CD4-positive, alpha-beta T cell (primary cell): ENCODE results near the gene SEC16A. TPM values are rescaled to one million over a fixed set of nuclear protein-coding genes. Genes with fewer than 3 reads are reported as not detected.

Experiments
- ATAC-seq: fragments of 200-7000 bp; cut with Tn5 transposase; one replicate; pipeline ENCODE4 v1.10.0; 2022; ENCODE audit warnings: mild to moderate bottlenecking; ENCODE audit not compliant: poor library complexity
- CTCF ChIA-PET: fragments of 350-600 bp; sonication (Branson Sonifier 250); formaldehyde crosslinking; loops from one replicate; lab custom pipeline; 2021; ENCODE audit warnings: antibody characterized with exemption, inconsistent platforms; lab: Charles Lee
- POLR2A ChIA-PET: fragments of 350-600 bp; sonication (Branson Sonifier 250); formaldehyde crosslinking; loops from one replicate; lab custom pipeline; 2021; ENCODE audit warnings: antibody characterized with exemption, inconsistent platforms; lab: Charles Lee
- DNase-seq, 14 experiments: peaks; one replicate each; pipeline ENCODE4 v3.0.0-alpha.2; 2013 to 2020; ENCODE audit warnings: mixed read lengths in 2 of 14
- H3K27ac ChIP-seq, 2 donors: one replicate each; pipeline versions ENCODE4 v1.5.1 to v1.7.0; 2013; ENCODE audit warnings: low read length in 2 of 2, low read depth in 1 of 2, mild to moderate bottlenecking in 1 of 2
- H3K27me3 ChIP-seq, 2 experiments: 1 replicate in 1 of 2; 2 replicates in 1 of 2; pipeline versions ENCODE4 v1.6.1 to v1.7.0; 2013; ENCODE audit warnings: low read length in 2 of 2, control low read depth in 1 of 2, mild to moderate bottlenecking in 1 of 2, moderate library complexity in 1 of 2; ENCODE audit not compliant: insufficient read depth in 2 of 2, control insufficient read depth in 1 of 2
- H3K36me3 ChIP-seq: one replicate; pipeline ENCODE4 v1.6.1; 2013; ENCODE audit warnings: low read length, control low read depth; ENCODE audit not compliant: insufficient read depth
- H3K4me1 ChIP-seq: one replicate; pipeline ENCODE4 v1.6.1; 2013; ENCODE audit warnings: low read length, control low read depth; ENCODE audit not compliant: insufficient read depth
- H3K4me3 ChIP-seq: one replicate; pipeline ENCODE4 v1.5.1; 2013; ENCODE audit warnings: mild to moderate bottlenecking, low read length, moderate library complexity
- H3K9me3 ChIP-seq, 2 experiments: 1 replicate in 1 of 2; 2 replicates in 1 of 2; pipeline versions ENCODE4 v1.6.1 to v1.7.0; 2013; ENCODE audit warnings: low read length in 2 of 2, mild to moderate bottlenecking in 2 of 2, control low read depth in 1 of 2, moderate library complexity in 1 of 2; ENCODE audit not compliant: control insufficient read depth in 1 of 2, insufficient read depth in 1 of 2
- H3K27ac Mint-ChIP-seq: one replicate; pipeline ENCODE4 v1.8.0; 2020; ENCODE audit warnings: mixed read lengths
- H3K27me3 Mint-ChIP-seq: one replicate; pipeline ENCODE4 v1.8.0; 2021; ENCODE audit warnings: mixed read lengths
- H3K36me3 Mint-ChIP-seq: one replicate; pipeline ENCODE4 v1.8.0; 2021; ENCODE audit warnings: low read depth, mixed read lengths
- H3K4me1 Mint-ChIP-seq: one replicate; pipeline ENCODE4 v1.8.0; 2021; ENCODE audit warnings: low read depth, mixed read lengths
- H3K4me3 Mint-ChIP-seq: one replicate; pipeline ENCODE4 v1.8.0; 2020; ENCODE audit warnings: mild to moderate bottlenecking, mixed read lengths
- H3K9me3 Mint-ChIP-seq: one replicate; pipeline ENCODE4 v1.8.0; 2020; ENCODE audit warnings: mixed read lengths
- CTCF ChIP-seq: fragments of 200-600 bp; IDR thresholded peaks from one replicate; pipeline ENCODE4 v1.8.0; 2022; ENCODE audit warnings: antibody characterized with exemption, mild to moderate bottlenecking
- intact Hi-C, 2 experiments: fragments of 100-400 bp; cut with DNase I in 1 of 2; cut with micrococcal nuclease in 1 of 2; formaldehyde crosslinking; loops; one replicate each; pipeline versions ENCODE4 v1.15.1 to v1.9.0; 2023 to 2025; cut with DNase I, micrococcal nuclease
- total RNA-seq, 174 experiments: library from RNA in 2 of 174; stranded (reverse) in 2 of 174; gene quantifications; one replicate each; pipeline ENCODE4 v1.2.3 and lab custom pipeline; 2021 to 2026

SEC16A gene
- total RNA-seq, 2 experiments from 2014 or later, result 73.0 to 75.0 TPM

- DNase-seq, result no peak
- no peaks in the 10 kb centered on the region for H3K4me1 Mint-ChIP-seq
- no peak for ATAC-seq
- intact Hi-C loops, result no loop called here
- no peak overlapping the region for H3K4me3 Mint-ChIP-seq
- peaks cover 24% of the 10 kb centered on the region for H3K36me3 Mint-ChIP-seq
- ChIA-PET CTCF (no interaction called here), POLR2A (no interaction called here)
- H3K4me1 ChIP-seq, result no peaks in the 10 kb centered on the region
- TF ChIP-seq CTCF, result no peak
- H3K4me3 ChIP-seq, result no peak overlapping the region
- H3K27me3 ChIP-seq, result no peaks in the 10 kb centered on the region
- no peak overlapping the region for H3K27ac Mint-ChIP-seq
- H3K27me3 Mint-ChIP-seq, result no peaks in the 10 kb centered on the region
- no peaks in the 10 kb centered on the region for H3K9me3 Mint-ChIP-seq
- no peak overlapping the region for H3K27ac ChIP-seq
- H3K36me3 ChIP-seq, result peaks cover 43% of the 10 kb centered on the region
- peaks cover 0 to 10% of the 10 kb centered on the region in 2 experiments for H3K9me3 ChIP-seq
Observed at GRCh38 chr9:136495238-136495800, 12.5 kb upstream of the SEC16A start.

- TF ChIP-seq CTCF, result no peak
- no peak for DNase-seq
- no peaks in the 10 kb centered on the region for H3K27me3 Mint-ChIP-seq
- peaks cover 0 to 10% of the 10 kb centered on the region in 2 experiments for H3K9me3 ChIP-seq
- no peaks in the 10 kb centered on the region for H3K9me3 Mint-ChIP-seq
- H3K36me3 ChIP-seq, result peaks cover 36% of the 10 kb centered on the region
- CTCF ChIA-PET, result no interaction called here
- H3K27ac Mint-ChIP-seq, result no peak overlapping the region
- H3K4me3 ChIP-seq, result no peak overlapping the region
- ATAC-seq, result no peak
- H3K27ac ChIP-seq, result no peak overlapping the region
- intact Hi-C loops, result no loop called here
- no peak overlapping the region for H3K4me3 Mint-ChIP-seq
- H3K4me1 Mint-ChIP-seq, result no peaks in the 10 kb centered on the region
- no peaks in the 10 kb centered on the region for H3K4me1 ChIP-seq
- H3K36me3 Mint-ChIP-seq, result peaks cover 21% of the 10 kb centered on the region
- POLR2A ChIA-PET, result no interaction called here
- no peaks in the 10 kb centered on the region for H3K27me3 ChIP-seq
Observed at GRCh38 chr9:136494531-136495215, 11.8 kb upstream of the SEC16A start.

- no peak overlapping the region for H3K27ac ChIP-seq
- ATAC-seq (no peak), DNase-seq (no peak)
- H3K27me3 Mint-ChIP-seq, result no peaks in the 10 kb centered on the region
- no peak overlapping the region for H3K4me3 ChIP-seq
- TF ChIP-seq CTCF, result no peak
- H3K4me3 Mint-ChIP-seq, result no peak overlapping the region
- H3K27ac Mint-ChIP-seq, result no peak overlapping the region
- H3K27me3 ChIP-seq, result no peaks in the 10 kb centered on the region
- H3K36me3 ChIP-seq, result peaks cover 30% of the 10 kb centered on the region
- H3K9me3 Mint-ChIP-seq, result no peaks in the 10 kb centered on the region
- intact Hi-C loops, result no loop called here
- H3K4me1 Mint-ChIP-seq, result no peaks in the 10 kb centered on the region
- H3K36me3 Mint-ChIP-seq, result peaks cover 17% of the 10 kb centered on the region
- CTCF ChIA-PET, result no interaction called here
- H3K9me3 ChIP-seq, result peaks cover 0 to 10% of the 10 kb centered on the region in 2 experiments
- POLR2A ChIA-PET, result no interaction called here
- no peaks in the 10 kb centered on the region for H3K4me1 ChIP-seq
Observed at GRCh38 chr9:136494012-136494411, 11.2 kb upstream of the SEC16A start.
